GM21390 (cell line): ENCODE data around the gene BMF.
"Not testable (repeated sequence)": the region's sequence is repeated elsewhere in the genome, so short reads cannot be mapped to it uniquely, and the experiment has no call there.

Experiments used
- ATAC-seq: cut with Tn5 transposase; IDR thresholded peaks from one replicate; pipeline ENCODE4 v1.9.1; 2021; ENCODE audit not compliant: unreplicated experiment

The BMF gene

GRCh38 chr15:40108855-40109735, at the start of gene BMF:
Gene BMF (minus strand): TSS chr15:40108879. CDS start chr15:40106086, 2,793 bp downstream.
- ATAC-seq: peak; percentile 56

GRCh38 chr15:40157778-40158447, 49.2 kb upstream of the BMF start:
- no peak for ATAC-seq

GRCh38 chr15:40155270-40155910, 46.7 kb upstream of the BMF start:
- no peak for ATAC-seq

GRCh38 chr15:40154821-40155220, 46.1 kb upstream of the BMF start:
- not testable (repeated sequence) for ATAC-seq

- ATAC-seq: no peak
Observed at GRCh38 chr15:40151991-40152390, 43.3 kb upstream of the BMF start.

GRCh38 chr15:40151499-40151898, 42.8 kb upstream of the BMF start:
- no peak for ATAC-seq

GRCh38 chr15:40150163-40150925, 41.7 kb upstream of the BMF start:
- no peak for ATAC-seq

GRCh38 chr15:40149339-40149738, 40.7 kb upstream of the BMF start:
- no peak for ATAC-seq

- no peak for ATAC-seq
Observed at GRCh38 chr15:40146037-40146436, 37.4 kb upstream of the BMF start.

- ATAC-seq: no peak
Observed at GRCh38 chr15:40142428-40142827, 33.7 kb upstream of the BMF start.

GRCh38 chr15:40138201-40138570, 29.5 kb upstream of the BMF start:
- ATAC-seq: not testable (repeated sequence)

- ATAC-seq: no peak
Observed at GRCh38 chr15:40137303-40138200, 28.9 kb upstream of the BMF start.

- ATAC-seq: no peak
Observed at GRCh38 chr15:40136470-40137302, 28.0 kb upstream of the BMF start.

GRCh38 chr15:40135846-40136450, 27.3 kb upstream of the BMF start:
- not testable (repeated sequence) for ATAC-seq

- ATAC-seq: no peak
Observed at GRCh38 chr15:40134885-40135284, 26.2 kb upstream of the BMF start.

- ATAC-seq: no peak
Observed at GRCh38 chr15:40133544-40133943, 24.9 kb upstream of the BMF start.

GRCh38 chr15:40130799-40131502, 22.3 kb upstream of the BMF start:
- no peak for ATAC-seq

- ATAC-seq: no peak
Observed at GRCh38 chr15:40130118-40130517, 21.4 kb upstream of the BMF start.
